ENCODE results near the gene LHX6. TPM values are rescaled to one million over a fixed set of nuclear protein-coding genes. Genes with fewer than 3 reads are reported as not detected.

LHX6 gene
- total RNA-seq (2021), result 1.6 and 1.8 TPM in 2 replicates
- long read RNA-seq, partial matches to known transcripts, result 2 of 5 reads
- long read RNA-seq, other reads (novel, unspliced or antisense), result 1 of 5 reads

DNA sequence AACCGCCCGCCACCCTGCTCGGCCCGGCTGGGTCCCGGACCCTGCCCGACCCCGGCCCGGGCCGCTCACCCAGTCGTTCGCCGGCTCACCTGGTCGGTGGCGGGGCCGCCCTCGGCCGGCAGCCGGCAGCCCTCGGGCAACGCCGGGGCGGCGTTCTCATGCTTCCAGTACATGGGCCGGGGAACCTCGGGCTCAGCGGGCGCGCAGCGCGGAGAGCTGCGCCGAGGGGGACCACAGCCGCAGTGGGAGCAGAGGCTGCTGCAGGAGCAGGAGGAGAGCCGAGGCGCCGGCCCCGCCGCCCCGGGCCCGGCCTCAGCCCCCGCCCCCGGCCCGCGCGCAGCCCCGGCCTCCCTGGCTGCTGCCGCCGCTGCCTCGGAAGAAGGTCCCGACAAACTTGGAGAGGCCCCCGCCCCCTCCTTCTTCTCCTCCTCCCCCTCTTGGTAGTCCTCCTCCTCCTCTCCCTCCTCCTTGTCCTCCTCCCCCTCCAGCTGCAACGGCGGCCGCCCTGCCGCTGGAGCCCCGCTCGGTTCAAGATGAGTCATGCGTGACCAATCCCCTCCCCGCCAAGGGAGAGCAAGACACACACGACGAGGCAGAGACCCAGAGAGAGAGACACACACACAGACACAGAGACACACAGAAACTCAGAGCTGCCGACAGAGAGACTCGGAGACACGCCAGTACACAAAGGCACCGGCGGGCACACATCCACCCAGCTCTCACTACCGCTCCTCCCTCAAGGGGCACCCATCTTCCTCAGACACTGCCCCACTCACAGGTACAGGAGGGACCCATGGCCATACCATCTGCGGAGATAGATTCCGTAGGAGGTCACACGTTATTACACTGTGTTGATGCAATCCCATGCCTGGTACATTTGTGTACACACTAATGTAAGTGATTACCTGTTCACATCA lies at the start of gene LHX6:
TSS of gene LHX6 (minus strand) at position 390 of the 917 bp plus-strand sequence. CDS start at position 173, 217 bp downstream.
- H3K4me1 Mint-ChIP-seq, result peaks cover 9 to 23% of the 10 kb centered on the region in 2 experiments
- Histone ChIP-seq H3K4ac (ENCODE audit: low read depth, low read length) (no peak within 1 kb of the TSS), H4K91ac (ENCODE audit: insufficient read length, low read depth, low read length) (no peak within 1 kb of the TSS), H3K9ac (ENCODE audit: extremely low read depth, insufficient read length, low read length) (no peak within 1 kb of the TSS), H2BK15ac (ENCODE audit: low read depth, low read length) (no peak within 1 kb of the TSS), H2BK12ac (ENCODE audit: insufficient read length, low read depth, low read length) (no peak within 1 kb of the TSS), H3T11ph (ENCODE audit: low read length) (no peak within 1 kb of the TSS), H3K23ac (ENCODE audit: insufficient read length, low read depth, low read length) (no peak within 1 kb of the TSS), H2AFZ (ENCODE audit: low read length) (no peak within 1 kb of the TSS), H3K79me1 (ENCODE audit: insufficient read depth, low read depth, low read length, poor library complexity, severe bottlenecking) (no peaks in the 10 kb centered on the region), H2BK120ac (ENCODE audit: low read depth, low read length, poor library complexity, severe bottlenecking) (no peak within 1 kb of the TSS), H3K18ac (ENCODE audit: insufficient read length, low read depth, low read length) (no peak within 1 kb of the TSS), H4K8ac (replicated peaks; ENCODE audit: insufficient read length, low read depth, low read length) (no peak within 1 kb of the TSS), H2BK20ac (ENCODE audit: low read depth, low read length, poor library complexity, severe bottlenecking) (no peak within 1 kb of the TSS), H3K14ac (ENCODE audit: insufficient read depth, low read length) (no peak within 1 kb of the TSS; the same call in 1 of the 2 replicates), H3K23me2 (ENCODE audit: insufficient read length, low read depth, low read length, poor library complexity, severe bottlenecking) (peaks cover 14% of the 10 kb centered on the region), H2BK5ac (ENCODE audit: insufficient read length, low read length) (no peak within 1 kb of the TSS), H4K20me1 (ENCODE audit: control insufficient read depth, insufficient read depth, insufficient read length) (peaks cover 2% of the 10 kb centered on the region), H3K27me3 (ENCODE audit: insufficient read depth, low read length) (peaks cover 75% of the 10 kb centered on the region), H3K79me2 (ENCODE audit: insufficient read depth, low read length) (no peaks in the 10 kb centered on the region), H2AK5ac (ENCODE audit: insufficient read length, low read length) (no peak within 1 kb of the TSS), H3K56ac (ENCODE audit: insufficient read length, low read depth, low read length) (no peak within 1 kb of the TSS), H3K4me1 (ENCODE audit: insufficient read depth, low read length) (peaks cover 3% of the 10 kb centered on the region; the same call in 1 of the 2 replicates), H3K4me2 (ENCODE audit: insufficient read depth, insufficient read length, low read length) (peak within 1 kb of the TSS; percentile 41), H4K5ac (ENCODE audit: insufficient read length, low read depth, low read length) (no peak within 1 kb of the TSS), H3K9me3 (ENCODE audit: control insufficient read depth, low read depth, low read length) (no peaks in the 10 kb centered on the region), H3K27ac (ENCODE audit: insufficient read length, low read depth, low read length) (no peak within 1 kb of the TSS)
- H3K4me3 Mint-ChIP-seq, result peak within 1 kb of the TSS; percentile 62 to 81
- peaks cover 59% of the 10 kb centered on the region for H3K27me3 Mint-ChIP-seq (ENCODE audit: low read depth)
- H3K36me3 Mint-ChIP-seq (ENCODE audit: insufficient read depth in 1 of 3, low read depth in 3 of 3), result peaks cover 0 to 4% (median 1%) of the 10 kb centered on the region in 3 experiments; a peak in 4 of 7 replicates
- peaks cover 2 to 3% of the 10 kb centered on the region in 2 experiments; a peak in 3 of 5 replicates for H3K9me3 Mint-ChIP-seq
- TF ChIP-seq, protein P1, sequence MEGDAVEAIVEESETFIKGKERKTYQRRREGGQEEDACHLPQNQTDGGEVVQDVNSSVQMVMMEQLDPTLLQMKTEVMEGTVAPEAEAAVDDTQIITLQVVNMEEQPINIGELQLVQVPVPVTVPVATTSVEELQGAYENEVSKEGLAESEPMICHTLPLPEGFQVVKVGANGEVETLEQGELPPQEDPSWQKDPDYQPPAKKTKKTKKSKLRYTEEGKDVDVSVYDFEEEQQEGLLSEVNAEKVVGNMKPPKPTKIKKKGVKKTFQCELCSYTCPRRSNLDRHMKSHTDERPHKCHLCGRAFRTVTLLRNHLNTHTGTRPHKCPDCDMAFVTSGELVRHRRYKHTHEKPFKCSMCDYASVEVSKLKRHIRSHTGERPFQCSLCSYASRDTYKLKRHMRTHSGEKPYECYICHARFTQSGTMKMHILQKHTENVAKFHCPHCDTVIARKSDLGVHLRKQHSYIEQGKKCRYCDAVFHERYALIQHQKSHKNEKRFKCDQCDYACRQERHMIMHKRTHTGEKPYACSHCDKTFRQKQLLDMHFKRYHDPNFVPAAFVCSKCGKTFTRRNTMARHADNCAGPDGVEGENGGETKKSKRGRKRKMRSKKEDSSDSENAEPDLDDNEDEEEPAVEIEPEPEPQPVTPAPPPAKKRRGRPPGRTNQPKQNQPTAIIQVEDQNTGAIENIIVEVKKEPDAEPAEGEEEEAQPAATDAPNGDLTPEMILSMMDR (conservative IDR thresholded peaks at IDR 0.05), result no peak
- WGBS (ENCODE audit: extremely low coverage, insufficient read length, low lambda C conversion rate), result no CpG with 5 or more reads among the region's 70 CpGs
- H3K27ac Mint-ChIP-seq, result no peak within 1 kb of the TSS
- DNase-seq, result no peak

All from H9 (cell line).